ENCODE measurements around the gene GPS1.

- TF ChIP-seq CTCF (conservative IDR thresholded peaks at IDR 0.05; ENCODE audit: low read length) (no peak), EZH2phosphoT487 (IDR thresholded peaks at IDR 0.05; ENCODE audit: borderline replicate concordance) (no peak)
These were observed 45.7 kb downstream of the GPS1 start for GRCh38 chr17:82097184-82097918.
